Colonic mucosa (tissue), 4 donors: Measurements from ENCODE around the gene LRRTM4. TPM values are rescaled to one million over a fixed set of nuclear protein-coding genes. Genes with fewer than 3 reads are reported as not detected.

Experiments used
- DNase-seq: peaks from one replicate; pipeline ENCODE4 v3.0.0-alpha.2; 2020
- H3K27ac ChIP-seq: fragments of 200-600 bp; one replicate; pipeline ENCODE4 v1.8.0; 2021
- H3K27me3 ChIP-seq: fragments of 200-600 bp; one replicate; pipeline ENCODE4 v1.8.0; 2021
- H3K36me3 ChIP-seq: fragments of 200-600 bp; one replicate; pipeline ENCODE4 v1.8.0; 2021
- H3K4me1 ChIP-seq: fragments of 200-600 bp; one replicate; pipeline ENCODE4 v1.8.0; 2021; ENCODE audit warnings: mild to moderate bottlenecking
- H3K4me3 ChIP-seq: fragments of 200-600 bp; one replicate; pipeline ENCODE4 v1.8.0; 2021
- H3K9ac ChIP-seq, 2 donors: one replicate each; pipeline ENCODE4 v1.7.0; 2013; ENCODE audit warnings: control low read depth in 2 of 2, low read depth in 2 of 2, low read length in 2 of 2
- H3K9me3 ChIP-seq: fragments of 200-600 bp; one replicate; pipeline ENCODE4 v1.8.0; 2021
- intact Hi-C: fragments of 100-400 bp; cut with DNase I; formaldehyde crosslinking; loops from one replicate; pipeline ENCODE4 v1.14.1; 2022
- total RNA-seq, 2 donors: library from RNA; stranded (reverse); fragmentation: NEBNext Ultra II Directional in 1 of 2; extraction: Animal tissue kit (Norgen Biotek cat#: 25700) in 1 of 2; gene quantifications; one replicate each; pipeline ENCODE4 v1.2.1, GENCODE V29; 2021
- TF ChIP-seq, protein P1 (sequence below): fragments of 200-600 bp; IDR thresholded peaks from one replicate; pipeline ENCODE4 v1.8.0; 2022; ENCODE audit warnings: antibody characterized with exemption, mild to moderate bottlenecking
- donor health status: healthy.
- donor health status: DM: no; HTN: no; CAD: no.
- donor health status: DM: no; HTN: no; CAD: no.

LRRTM4 gene
- total RNA-seq, 2 donors from 2014 or later = 0.32 TPM; not detected in 1

DNA sequence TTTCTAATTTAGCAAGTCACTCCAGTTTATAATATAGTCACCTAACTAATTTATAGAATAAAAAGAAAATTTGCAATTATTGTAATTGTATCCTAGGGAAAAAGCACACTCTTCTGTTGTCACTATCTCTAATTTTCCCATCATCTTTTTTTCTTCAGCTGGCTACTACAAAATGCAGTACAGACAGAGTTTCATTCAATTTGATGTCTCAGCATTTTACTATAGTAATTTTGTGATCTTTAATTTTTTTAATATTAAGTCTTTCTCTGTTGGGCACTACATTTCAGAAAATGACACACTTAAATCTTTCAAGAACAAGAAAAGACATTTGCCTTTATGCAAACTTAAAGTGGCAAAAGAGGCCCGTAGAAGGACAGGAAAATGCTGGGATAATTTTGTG is 118.0 kb downstream of the LRRTM4 start:
- DNase-seq = no peak
- Histone ChIP-seq H3K27me3 (no peaks in the 10 kb centered on the region), H3K36me3 (no peaks in the 10 kb centered on the region), H3K27ac (no peak overlapping the region), H3K4me3 (no peak overlapping the region), H3K9me3 (no peaks in the 10 kb centered on the region), H3K4me1 (no peaks in the 10 kb centered on the region), H3K9ac (no peak overlapping the region)
- intact Hi-C loops = no loop called here
- TF ChIP-seq, protein P1, sequence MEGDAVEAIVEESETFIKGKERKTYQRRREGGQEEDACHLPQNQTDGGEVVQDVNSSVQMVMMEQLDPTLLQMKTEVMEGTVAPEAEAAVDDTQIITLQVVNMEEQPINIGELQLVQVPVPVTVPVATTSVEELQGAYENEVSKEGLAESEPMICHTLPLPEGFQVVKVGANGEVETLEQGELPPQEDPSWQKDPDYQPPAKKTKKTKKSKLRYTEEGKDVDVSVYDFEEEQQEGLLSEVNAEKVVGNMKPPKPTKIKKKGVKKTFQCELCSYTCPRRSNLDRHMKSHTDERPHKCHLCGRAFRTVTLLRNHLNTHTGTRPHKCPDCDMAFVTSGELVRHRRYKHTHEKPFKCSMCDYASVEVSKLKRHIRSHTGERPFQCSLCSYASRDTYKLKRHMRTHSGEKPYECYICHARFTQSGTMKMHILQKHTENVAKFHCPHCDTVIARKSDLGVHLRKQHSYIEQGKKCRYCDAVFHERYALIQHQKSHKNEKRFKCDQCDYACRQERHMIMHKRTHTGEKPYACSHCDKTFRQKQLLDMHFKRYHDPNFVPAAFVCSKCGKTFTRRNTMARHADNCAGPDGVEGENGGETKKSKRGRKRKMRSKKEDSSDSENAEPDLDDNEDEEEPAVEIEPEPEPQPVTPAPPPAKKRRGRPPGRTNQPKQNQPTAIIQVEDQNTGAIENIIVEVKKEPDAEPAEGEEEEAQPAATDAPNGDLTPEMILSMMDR = no peak

DNA sequence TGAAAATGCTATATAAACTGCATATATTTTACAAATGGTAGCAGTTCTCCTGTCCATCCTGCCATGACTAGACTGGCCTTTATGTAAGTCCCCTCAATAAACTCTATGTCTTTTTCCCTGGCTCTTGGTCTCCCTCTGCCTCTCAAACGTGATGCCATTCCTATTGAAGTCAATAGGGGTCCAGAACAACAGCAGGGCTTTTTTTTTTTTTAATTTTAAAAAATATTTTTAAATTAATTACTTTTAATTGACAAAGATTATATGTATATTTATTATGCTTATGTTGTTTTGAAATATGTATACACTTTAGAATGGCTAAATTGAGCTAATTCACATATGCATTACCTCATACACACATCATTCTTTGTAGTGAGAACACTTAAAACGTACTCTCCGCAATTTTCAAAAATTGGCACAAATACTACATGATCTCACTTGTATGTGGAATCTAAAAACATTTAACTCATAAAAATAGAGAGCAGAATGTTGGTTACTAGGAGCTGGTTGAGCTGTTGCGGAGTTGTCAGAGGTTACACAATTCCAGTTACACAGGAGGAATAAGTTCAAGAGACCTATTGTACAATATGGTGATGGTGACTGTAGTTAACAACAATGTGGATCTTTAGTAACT is 123.1 kb downstream of the LRRTM4 start:
- DNase-seq = no peak
- H3K36me3 ChIP-seq = no peaks in the 10 kb centered on the region
- TF ChIP-seq, protein P1 = no peak
- no peaks in the 10 kb centered on the region for H3K4me1 ChIP-seq
- H3K9ac ChIP-seq = no peak overlapping the region
- no peak overlapping the region for H3K27ac ChIP-seq
- H3K4me3 ChIP-seq = no peak overlapping the region
- intact Hi-C loops = no loop called here
- no peaks in the 10 kb centered on the region for H3K27me3 ChIP-seq
- H3K9me3 ChIP-seq = no peaks in the 10 kb centered on the region

DNA sequence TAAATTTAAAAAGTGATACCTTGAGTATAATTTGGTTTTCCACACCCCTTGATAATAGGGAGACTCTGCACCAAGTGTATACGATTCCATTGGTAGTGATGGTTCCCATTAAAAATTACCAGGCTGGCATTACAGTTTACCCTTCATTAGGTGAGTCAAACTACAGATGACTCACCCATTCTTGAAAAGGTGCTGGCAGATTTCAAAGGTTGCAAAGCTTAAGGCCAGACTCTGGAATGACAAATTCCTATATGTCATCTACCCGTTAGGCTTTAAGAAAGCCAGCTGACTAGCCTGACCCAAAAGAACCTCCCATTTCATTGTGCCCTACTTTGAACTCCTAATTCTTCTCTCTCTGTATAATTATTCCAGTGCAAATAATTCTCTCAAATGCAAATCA is 124.4 kb downstream of the LRRTM4 start:
- Histone ChIP-seq H3K27ac (no peak overlapping the region), H3K9me3 (no peaks in the 10 kb centered on the region), H3K4me3 (no peak overlapping the region), H3K4me1 (no peaks in the 10 kb centered on the region), H3K9ac (no peak overlapping the region), H3K36me3 (no peaks in the 10 kb centered on the region), H3K27me3 (no peaks in the 10 kb centered on the region)
- TF ChIP-seq, protein P1 = no peak
- no peak for DNase-seq
- intact Hi-C loops = no loop called here

DNA sequence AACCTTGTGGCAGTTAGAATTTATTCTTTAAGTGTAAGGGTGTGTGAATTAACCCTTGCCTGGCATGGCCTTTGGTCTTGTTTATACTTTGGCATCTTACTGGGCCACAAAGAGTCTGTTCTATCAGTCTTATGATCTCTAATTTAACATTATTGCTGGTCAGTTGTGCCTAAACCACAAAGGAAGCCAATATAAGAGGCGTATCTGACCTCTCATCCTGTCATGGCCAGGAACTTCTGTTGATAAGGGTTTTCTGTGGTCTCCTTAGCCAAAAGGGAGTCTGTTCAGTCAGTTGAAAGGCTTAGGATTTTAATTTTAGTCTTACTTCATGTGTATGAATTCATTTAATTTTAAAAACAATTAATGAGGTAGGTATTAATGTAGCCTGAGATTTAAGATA is 127.2 kb downstream of the LRRTM4 start:
- TF ChIP-seq, protein P1 = no peak
- no peak overlapping the region for H3K27ac ChIP-seq
- no peaks in the 10 kb centered on the region for H3K9me3 ChIP-seq
- H3K9ac ChIP-seq = no peak overlapping the region
- H3K4me3 ChIP-seq = no peak overlapping the region
- H3K27me3 ChIP-seq = no peaks in the 10 kb centered on the region
- intact Hi-C loops = no loop called here
- no peaks in the 10 kb centered on the region for H3K4me1 ChIP-seq
- no peaks in the 10 kb centered on the region for H3K36me3 ChIP-seq
- DNase-seq = no peak

DNA sequence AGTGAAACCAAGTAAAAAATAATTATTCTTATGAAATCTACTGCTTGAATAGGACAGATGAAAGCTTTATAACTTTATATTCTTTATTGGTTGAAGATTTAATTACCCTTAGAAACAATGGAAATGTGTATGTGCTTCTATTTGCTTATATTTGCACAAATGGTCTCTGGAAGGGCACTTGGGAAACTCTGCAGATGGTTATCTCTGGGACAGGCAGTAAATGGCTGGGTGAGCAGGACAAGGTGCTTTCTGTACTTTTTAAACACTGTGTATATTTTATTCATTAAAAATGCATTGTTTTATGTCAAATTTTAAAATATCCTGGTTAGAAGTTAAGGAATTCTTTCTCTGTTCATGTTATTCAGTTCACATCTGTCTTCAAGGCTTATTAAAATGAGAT is 131.1 kb downstream of the LRRTM4 start:
- H3K27ac ChIP-seq = no peak overlapping the region
- TF ChIP-seq, protein P1 = no peak
- H3K4me1 ChIP-seq = no peaks in the 10 kb centered on the region
- no peaks in the 10 kb centered on the region for H3K27me3 ChIP-seq
- H3K36me3 ChIP-seq = no peaks in the 10 kb centered on the region
- intact Hi-C loops = no loop called here
- no peak overlapping the region for H3K4me3 ChIP-seq
- no peak overlapping the region for H3K9ac ChIP-seq
- H3K9me3 ChIP-seq = no peaks in the 10 kb centered on the region
- no peak for DNase-seq
